Bone marrow (tissue), 2 donors: ENCODE results near the gene GPR37.

Experiments used
- DNase-seq, 2 donors: peaks; one replicate each; lab custom pipeline; 2025; lab: John Stamatoyannopoulos, UW

The GPR37 gene

GRCh38 chr7:124779620-124780019 lies 14.0 kb upstream of the GPR37 start:
- DNase-seq, result no peak

- no peak for DNase-seq
Observed at GRCh38 chr7:124779194-124779593, 13.6 kb upstream of the GPR37 start.

GRCh38 chr7:124777268-124777667 lies 11.7 kb upstream of the GPR37 start:
- no peak for DNase-seq

GRCh38 chr7:124776153-124776552 lies 10.6 kb upstream of the GPR37 start:
- no peak for DNase-seq

GRCh38 chr7:124775422-124775821 lies 9.8 kb upstream of the GPR37 start:
- DNase-seq, result no peak

GRCh38 chr7:124773938-124774337 lies 8.3 kb upstream of the GPR37 start:
- no peak for DNase-seq

GRCh38 chr7:124773339-124773738 lies 7.7 kb upstream of the GPR37 start:
- DNase-seq, result no peak

GRCh38 chr7:124769136-124769535 lies 3.5 kb upstream of the GPR37 start:
- no peak for DNase-seq

GRCh38 chr7:124768525-124768924 lies 2.9 kb upstream of the GPR37 start:
- no peak for DNase-seq

- no peak for DNase-seq
Observed at GRCh38 chr7:124764847-124765400, 668 bp downstream of the GPR37 start.

- no peak for DNase-seq
Observed at GRCh38 chr7:124764051-124764846, 1.3 kb downstream of the GPR37 start.

- no peak for DNase-seq
Observed at GRCh38 chr7:124762611-124763143, 2.9 kb downstream of the GPR37 start.

GRCh38 chr7:124761164-124761715 lies 4.4 kb downstream of the GPR37 start:
- DNase-seq, result no peak

- DNase-seq, result no peak
Observed at GRCh38 chr7:124758327-124758726, 7.3 kb downstream of the GPR37 start.

GRCh38 chr7:124754576-124755268 lies 10.9 kb downstream of the GPR37 start:
- DNase-seq, result no peak

- DNase-seq, result no peak
Observed at GRCh38 chr7:124752310-124752709, 13.3 kb downstream of the GPR37 start.

GRCh38 chr7:124751027-124751426 lies 14.6 kb downstream of the GPR37 start:
- DNase-seq, result no peak

- no peak for DNase-seq
Observed at GRCh38 chr7:124747072-124747471, 18.5 kb downstream of the GPR37 start.

- DNase-seq, result no peak
Observed at GRCh38 chr7:124738639-124739038, 27.0 kb downstream of the GPR37 start.

- DNase-seq, result no peak
Observed at GRCh38 chr7:124737760-124738300, 27.8 kb downstream of the GPR37 start.

GRCh38 chr7:124728610-124729009 lies 37.0 kb downstream of the GPR37 start:
- no peak for DNase-seq

GRCh38 chr7:124724507-124725192 lies 40.9 kb downstream of the GPR37 start:
- no peak for DNase-seq
